H1 (cell line): ENCODE data around the gene BSCL2. TPM values are rescaled to one million over a fixed set of nuclear protein-coding genes. Genes with fewer than 3 reads are reported as not detected.

ENCODE experiments used
- CTCF ChIA-PET: fragments of 300-600 bp; sonication (Branson Sonifier 250); formaldehyde crosslinking; loops from one replicate; lab custom pipeline; 2021; ENCODE audit not compliant: partially characterized antibody; lab: Charles Lee
- POLR2A ChIA-PET: fragments of 300-600 bp; sonication (Branson Sonifier 250); formaldehyde crosslinking; loops from one replicate; lab custom pipeline; 2021; ENCODE audit warnings: inconsistent platforms; ENCODE audit not compliant: partially characterized antibody; lab: Charles Lee
- DNase-seq, 2 experiments: peaks; one replicate each; pipeline versions ENCODE4 v3.0.0 to v3.0.0-alpha.2; 2010 to 2022; ENCODE audit warnings: low spot score in 2 of 2, low read depth in 1 of 2, mixed read lengths in 1 of 2
- FAIRE-seq: peaks from 2 replicates; lab custom pipeline; 2011; peaks lifted over from hg19 to GRCh38; lab: Jason Lieb, UNC
- H2AFZ ChIP-seq: 2 replicates; pipeline ENCODE4 v1.8.1; 2012; ENCODE audit warnings: low read length, inconsistent platforms
- H2AK5ac ChIP-seq: 2 replicates; pipeline ENCODE4 v1.6.1; 2013; ENCODE audit warnings: low read depth, low read length
- H2BK120ac ChIP-seq: replicated peaks from 2 replicates; pipeline ENCODE3; 2013; ENCODE audit warnings: low read depth, low read length, inconsistent platforms
- H2BK12ac ChIP-seq: 2 replicates; pipeline ENCODE4 v1.6.1; 2013; ENCODE audit warnings: low read depth, low read length
- H2BK15ac ChIP-seq: 2 replicates; pipeline ENCODE4 v1.6.1; 2013; ENCODE audit warnings: low read length
- H2BK20ac ChIP-seq: 2 replicates; pipeline ENCODE4 v1.6.1; 2013; ENCODE audit warnings: low read length
- H2BK5ac ChIP-seq: 2 replicates; pipeline ENCODE4 v1.6.1; 2013; ENCODE audit warnings: low read depth, low read length
- H3K14ac ChIP-seq: 2 replicates; pipeline ENCODE4 v1.6.1; 2013; ENCODE audit warnings: inconsistent platforms; ENCODE audit not compliant: insufficient read length
- H3K18ac ChIP-seq: 2 replicates; pipeline ENCODE4 v1.6.1; 2013; ENCODE audit warnings: low read length; ENCODE audit errors: extremely low read depth
- H3K23ac ChIP-seq: 2 replicates; pipeline ENCODE4 v1.6.1; 2013; ENCODE audit warnings: inconsistent platforms; ENCODE audit not compliant: insufficient read length
- H3K23me2 ChIP-seq: 2 replicates; pipeline ENCODE4 v1.6.1; 2013; ENCODE audit warnings: low read depth, low read length
- H3K27ac ChIP-seq: 2 replicates; pipeline ENCODE4 v1.6.1; 2011; ENCODE audit warnings: low read depth, low read length, inconsistent platforms
- H3K27me3 ChIP-seq, 4 experiments: replicated peaks in 1 of 4; 1 replicate in 1 of 4; 2 replicates in 3 of 4; pipeline versions ENCODE4 v1.6.1 to v1.8.1; 2011 to 2013; ENCODE audit warnings: low read length in 3 of 4, mild to moderate bottlenecking in 3 of 4, inconsistent platforms in 2 of 4, mixed read lengths in 2 of 4, moderate library complexity in 1 of 4; ENCODE audit not compliant: control insufficient read depth in 3 of 4, insufficient read depth in 3 of 4; ENCODE audit errors: extremely low read depth in 1 of 4
- H3K36me3 ChIP-seq, 4 experiments: 2 replicates each; pipeline versions ENCODE4 v1.6.1 to v1.8.1; 2011 to 2013; ENCODE audit warnings: mild to moderate bottlenecking in 4 of 4, low read length in 3 of 4, moderate library complexity in 2 of 4, control low read depth in 1 of 4, inconsistent platforms in 1 of 4; ENCODE audit not compliant: insufficient read depth in 4 of 4, control insufficient read depth in 2 of 4
- H3K4ac ChIP-seq: replicated peaks from 2 replicates; pipeline ENCODE3; 2013; ENCODE audit warnings: low read length, low read depth, mixed read lengths, inconsistent platforms; ENCODE audit not compliant: insufficient read length
- H3K4me1 ChIP-seq, 4 experiments: replicated peaks in 1 of 4; 1 replicate in 1 of 4; 2 replicates in 3 of 4; pipeline versions ENCODE4 v1.6.1 to v1.8.1; 2011 to 2013; ENCODE audit warnings: low read length in 3 of 4, inconsistent platforms in 2 of 4, mixed read lengths in 1 of 4; ENCODE audit not compliant: insufficient read depth in 4 of 4, control insufficient read depth in 3 of 4
- H3K4me2 ChIP-seq, 2 experiments: 2 replicates each; pipeline versions ENCODE4 v1.6.1 to v1.8.1; 2011 to 2013; ENCODE audit warnings: low read depth in 2 of 2, low read length in 2 of 2, control low read depth in 1 of 2, inconsistent platforms in 1 of 2, mild to moderate bottlenecking in 1 of 2; ENCODE audit not compliant: insufficient read depth in 1 of 2
- H3K4me3 ChIP-seq, 4 experiments: fragments of 200-600, 300-600 bp in 1 of 4; sonication (generic), shearing (Covaris generic), sonication (Bioruptor Twin) in 1 of 4; 2 replicates each; pipeline versions ENCODE4 v1.5.1 to v1.8.1; 2011 to 2016; ENCODE audit warnings: low read length in 4 of 4, low read depth in 3 of 4, control low read depth in 2 of 4, inconsistent platforms in 2 of 4, mild to moderate bottlenecking in 2 of 4, mixed read lengths in 1 of 4, moderate library complexity in 1 of 4; ENCODE audit not compliant: insufficient read depth in 2 of 4; ENCODE audit errors: extremely low read depth in 1 of 4
- H3K56ac ChIP-seq: replicated peaks from 2 replicates; pipeline ENCODE3; 2013; ENCODE audit warnings: low read depth, mild to moderate bottlenecking, mixed read lengths, low read length, inconsistent platforms; ENCODE audit not compliant: insufficient read length
- H3K79me1 ChIP-seq: 2 replicates; pipeline ENCODE4 v1.6.1; 2013; ENCODE audit warnings: low read depth, low read length, control low read depth
- H3K79me2 ChIP-seq, 2 experiments: 2 replicates each; pipeline versions ENCODE4 v1.6.1 to v1.8.1; 2012 to 2013; ENCODE audit warnings: low read length in 2 of 2, mild to moderate bottlenecking in 2 of 2, inconsistent platforms in 1 of 2; ENCODE audit not compliant: insufficient read depth in 2 of 2, control insufficient read depth in 1 of 2
- H3K9ac ChIP-seq, 4 experiments: replicated peaks in 1 of 4; 1 replicate in 1 of 4; 2 replicates in 3 of 4; pipeline versions ENCODE4 v1.6.1 to v1.8.1; 2011 to 2013; ENCODE audit warnings: low read depth in 3 of 4, low read length in 3 of 4, control low read depth in 2 of 4, mild to moderate bottlenecking in 2 of 4, moderate library complexity in 2 of 4, inconsistent platforms in 1 of 4; ENCODE audit errors: extremely low read depth in 1 of 4
- H3K9me3 ChIP-seq, 2 experiments: 2 replicates each; pipeline versions ENCODE4 v1.6.1 to v1.8.1; 2012 to 2013; ENCODE audit warnings: mild to moderate bottlenecking in 2 of 2, moderate library complexity in 2 of 2, control low read depth in 1 of 2, inconsistent platforms in 1 of 2, low read depth in 1 of 2, low read length in 1 of 2, mixed read lengths in 1 of 2; ENCODE audit not compliant: insufficient read depth in 2 of 2
- H4K20me1 ChIP-seq, 2 experiments: replicated peaks in 1 of 2; 2 replicates each; pipeline versions ENCODE3 to v1.8.1; 2011 to 2013; ENCODE audit warnings: inconsistent platforms in 2 of 2, low read length in 2 of 2, mild to moderate bottlenecking in 1 of 2; ENCODE audit not compliant: insufficient read depth in 2 of 2, control insufficient read depth in 1 of 2
- H4K5ac ChIP-seq: 2 replicates; pipeline ENCODE4 v1.6.1; 2013; ENCODE audit warnings: low read length, low read depth, mixed read lengths, inconsistent platforms; ENCODE audit not compliant: insufficient read length
- H4K8ac ChIP-seq: 2 replicates; pipeline ENCODE4 v1.8.0; 2013; ENCODE audit warnings: mild to moderate bottlenecking, moderate library complexity, low read length, inconsistent platforms; ENCODE audit not compliant: insufficient read depth; ENCODE audit errors: extremely low read depth
- H4K91ac ChIP-seq: replicated peaks from 2 replicates; pipeline ENCODE3; 2013; ENCODE audit warnings: low read length, mixed read lengths, inconsistent platforms; ENCODE audit not compliant: insufficient read length
- BRCA1 ChIP-seq: IDR thresholded peaks from 2 replicates; pipeline ENCODE4 v1.6.1; 2012; ENCODE audit warnings: low read depth, low read length, improper control_type of control experiment
- CEBPB ChIP-seq: IDR thresholded peaks from 2 replicates; pipeline ENCODE4 v1.6.1; 2012; ENCODE audit warnings: low read depth, low read length
- CHD2 ChIP-seq: IDR thresholded peaks from 2 replicates; pipeline ENCODE4 v1.6.1; 2012; ENCODE audit warnings: low read length, improper control_type of control experiment
- KDM1A ChIP-seq: fragments of 200-600, 300-600 bp; sonication (generic); IDR thresholded peaks from 2 replicates; pipeline ENCODE4 v1.7.1; 2016; ENCODE audit warnings: mild to moderate bottlenecking, low read length, borderline replicate concordance
- POLR2AphosphoS5 ChIP-seq: IDR thresholded peaks from 2 replicates; pipeline ENCODE4 v1.6.1; 2011; ENCODE audit warnings: low read depth, low read length
- RNF2 ChIP-seq: fragments of 200-900, 300-1000 bp; sonication (generic); IDR thresholded peaks from 2 replicates; pipeline ENCODE4 v1.7.1; 2016; ENCODE audit warnings: borderline replicate concordance, low read depth, mild to moderate bottlenecking, antibody characterized with exemption, low read length; ENCODE audit not compliant: poor library complexity, severe bottlenecking; ENCODE audit errors: missing control alignments
- SIRT6 ChIP-seq: IDR thresholded peaks from one replicate; pipeline ENCODE4 v1.7.1; 2012; ENCODE audit warnings: low read length, inconsistent platforms
- TAF1 ChIP-seq: IDR thresholded peaks from 2 replicates; pipeline ENCODE4 v1.6.1; 2011; ENCODE audit warnings: mild to moderate bottlenecking, low read depth, low read length
- TEAD4 ChIP-seq: IDR thresholded peaks from 2 replicates; pipeline ENCODE4 v1.6.1; 2012; ENCODE audit warnings: low read depth, low read length, inconsistent platforms, mixed read lengths
- USF2 ChIP-seq: IDR thresholded peaks from 2 replicates; pipeline ENCODE4 v1.6.1; 2011; ENCODE audit warnings: low read length, improper control_type of control experiment
- YY1 ChIP-seq: IDR thresholded peaks from 2 replicates; pipeline ENCODE4 v1.6.1; 2011; ENCODE audit warnings: low read depth, mild to moderate bottlenecking, low read length
- WGBS, 2 experiments: shearing (Covaris generic) in 1 of 2; methylation state at CpG; one replicate each; pipeline versions ENCODE4 v1.1.6 to v1.1.7; 2013 to 2015; ENCODE audit warnings: low lambda C conversion rate in 2 of 2, mixed read lengths in 2 of 2, inconsistent platforms in 1 of 2, low coverage in 1 of 2, missing lambda C conversion rate in 1 of 2; ENCODE audit not compliant: insufficient replicate concordance in 2 of 2, insufficient coverage in 1 of 2, insufficient read length in 1 of 2; ENCODE audit errors: extremely low coverage in 1 of 2, missing lambda C conversion rate in 1 of 2; 5-methylcytosine and 5-hydroxymethylcytosine counted together
- polyA plus RNA-seq, 7 experiments: library from polyadenylated mRNA; depleted of rRNA in 3 of 7; stranded (reverse) in 5 of 7; unstranded in 2 of 7; fragments of >200 nt in 5 of 7; fragments of 200-250 nt in 2 of 7; gene quantifications; 1 replicate in 5 of 7; 2 replicates in 1 of 7; 4 replicates in 1 of 7; pipeline versions ENCODE4 v1.2.1 to v1.2.3, GENCODE V29; 2011 to 2013; ENCODE audit warnings: missing spikeins in 2 of 7, mixed read lengths in 2 of 7
- total RNA-seq: library from RNA; stranded (reverse); fragmentation: NEBNext Ultra II Directional; extraction: Animal tissue kit (Norgen Biotek cat#: 25700); gene quantifications from 2 replicates; pipeline ENCODE4 v1.2.1, GENCODE V29; 2021

BSCL2 gene
- total and polyA plus RNA-seq, 2 of the 8 experiments (the other 6 are each of a cell fraction or from before 2014, with no cell fraction given) = 59.5 to 264 TPM

- Histone ChIP-seq H2AFZ (peak within 1 kb of the TSS; percentile 60; the same call in 1 of the 2 replicates), H3K23ac (no peak within 1 kb of the TSS), H3K18ac (peak within 1 kb of the TSS; percentile 99), H3K79me1 (0 out of 2 replicates have a peak, but pooled peaks cover 2% of the 10 kb centered on the region), H3K56ac (peak within 1 kb of the TSS; percentile 95), H4K20me1 (peaks cover 12 to 17% of the 10 kb centered on the region in 2 experiments), H3K4me2 (peak within 1 kb of the TSS; percentile 85 to 93), H4K5ac (peak within 1 kb of the TSS; percentile 97), H2BK20ac (no peak within 1 kb of the TSS), H4K91ac (peak within 1 kb of the TSS; percentile 96), H3K27ac (peak within 1 kb of the TSS; percentile 92), H3K9ac (peak within 1 kb of the TSS; percentile 88 to 92 (median 92)), H3K4ac (peak within 1 kb of the TSS; percentile 80), H3K4me3 (peak within 1 kb of the TSS; percentile 87 to 98 (median 96)), H3K79me2 (peaks cover 18 to 71% of the 10 kb centered on the region in 2 experiments), H2BK15ac (peak within 1 kb of the TSS; percentile 99; the same call in 1 of the 2 replicates), H3K9me3 (no peaks in the 10 kb centered on the region), H4K8ac (peak within 1 kb of the TSS; percentile 91), H3K4me1 (no peaks in the 10 kb centered on the region; a peak in 3 of 7 replicates), H2BK12ac (0 out of 2 replicates have a peak within 1 kb of the TSS, but pooled peaks have one; percentile 10), H3K36me3 (peaks cover 12 to 28% (median 16%) of the 10 kb centered on the region in 4 experiments), H2BK120ac (peak within 1 kb of the TSS; percentile 82), H3K14ac (no peak within 1 kb of the TSS), H2BK5ac (peak within 1 kb of the TSS; percentile 91), H3K23me2 (peaks cover 16% of the 10 kb centered on the region), H3K27me3 (no peaks in the 10 kb centered on the region), H2AK5ac (no peak within 1 kb of the TSS)
- WGBS, 2 experiments = 1% methylated on average over 38 of the region's 72 CpGs; no CpG with 5 or more reads in 1 of the 2 experiments
- FAIRE-seq (no peak), DNase-seq (peak; percentile 94 to 97)
- ChIA-PET CTCF (interaction anchor here (1.7 to 6.1 kb wide), 4 partner anchors 26 to 60 kb away, joined by 5 to 32 read pairs (median 7); partner anchors contain the start of genes TMEM179B and ZBTB3), POLR2A (interaction anchor here (0.6 to 10.9 kb wide), 40 partner anchors 9 to 414 kb away, joined by 3 to 192 read pairs (median 5); partner anchors contain the start of genes BSCL2, C11orf98, CSKMT and EEF1G)
- no peak for TF ChIP-seq CEBPB
- TF ChIP-seq KDM1A = no peak
- no peak for TF ChIP-seq RNF2
- 0 out of 2 replicates have a peak, but pooled peaks have one; percentile 6 for TF ChIP-seq CHD2
- peak; percentile 84 for TF ChIP-seq TAF1
- no peak for TF ChIP-seq USF2
- TF ChIP-seq YY1 = peak; percentile 5; the same call in 1 of the 2 replicates
- TF ChIP-seq TEAD4 = no peak
- no peak for TF ChIP-seq BRCA1
- TF ChIP-seq SIRT6 = no peak
- TF ChIP-seq POLR2AphosphoS5 = peak; percentile 91
These were observed 20.1 kb upstream of the BSCL2 start, which contains the start of gene HNRNPUL2 for GRCh38 chr11:62727165-62727871. TSS of gene HNRNPUL2 (minus strand) at chr11:62727457. CDS start at chr11:62727156, 301 bp downstream.
